Lower leg skin (tissue), 3 donors: ENCODE measurements around the gene BLM.

ENCODE experiments used
- POLR2A ChIP-seq, 2 donors: fragments of 450-650 bp; IDR thresholded peaks; one replicate each; pipeline ENCODE4 v1.6.1; 2016 to 2017; ENCODE audit warnings: antibody characterized with exemption in 2 of 2, mild to moderate bottlenecking in 1 of 2, moderate library complexity in 1 of 2
- TF ChIP-seq, protein P1 (sequence below), 3 donors: fragments of 450-650 bp; IDR thresholded peaks; one replicate each; pipeline ENCODE4 v1.5.1; 2016; ENCODE audit warnings: antibody characterized with exemption in 3 of 3, mild to moderate bottlenecking in 3 of 3, moderate library complexity in 2 of 3

GRCh38 chr15:90807786-90808086, 90.6 kb downstream of the BLM start:
- TF ChIP-seq, protein P1, sequence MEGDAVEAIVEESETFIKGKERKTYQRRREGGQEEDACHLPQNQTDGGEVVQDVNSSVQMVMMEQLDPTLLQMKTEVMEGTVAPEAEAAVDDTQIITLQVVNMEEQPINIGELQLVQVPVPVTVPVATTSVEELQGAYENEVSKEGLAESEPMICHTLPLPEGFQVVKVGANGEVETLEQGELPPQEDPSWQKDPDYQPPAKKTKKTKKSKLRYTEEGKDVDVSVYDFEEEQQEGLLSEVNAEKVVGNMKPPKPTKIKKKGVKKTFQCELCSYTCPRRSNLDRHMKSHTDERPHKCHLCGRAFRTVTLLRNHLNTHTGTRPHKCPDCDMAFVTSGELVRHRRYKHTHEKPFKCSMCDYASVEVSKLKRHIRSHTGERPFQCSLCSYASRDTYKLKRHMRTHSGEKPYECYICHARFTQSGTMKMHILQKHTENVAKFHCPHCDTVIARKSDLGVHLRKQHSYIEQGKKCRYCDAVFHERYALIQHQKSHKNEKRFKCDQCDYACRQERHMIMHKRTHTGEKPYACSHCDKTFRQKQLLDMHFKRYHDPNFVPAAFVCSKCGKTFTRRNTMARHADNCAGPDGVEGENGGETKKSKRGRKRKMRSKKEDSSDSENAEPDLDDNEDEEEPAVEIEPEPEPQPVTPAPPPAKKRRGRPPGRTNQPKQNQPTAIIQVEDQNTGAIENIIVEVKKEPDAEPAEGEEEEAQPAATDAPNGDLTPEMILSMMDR (IDR thresholded peaks at IDR 0.05): no peak
- no peak for TF ChIP-seq POLR2A (IDR thresholded peaks at IDR 0.05)
